Effector memory CD4-positive, alpha-beta T cell (primary cell): ENCODE results near the gene INSRR.

ENCODE experiments used
- DNase-seq, 3 donors: peaks; one replicate each; pipeline ENCODE4 v3.0.0-alpha.2; 2020
- H3K27ac ChIP-seq: 2 replicates; pipeline ENCODE4 v1.7.0; 2013; ENCODE audit warnings: mild to moderate bottlenecking, low read length, moderate library complexity; ENCODE audit not compliant: insufficient read depth, poor library complexity, severe bottlenecking
- H3K27me3 ChIP-seq: replicated peaks from 2 replicates; pipeline ENCODE4 v1.7.0; 2013; ENCODE audit warnings: mild to moderate bottlenecking, low read length; ENCODE audit not compliant: insufficient read depth, control insufficient read depth, poor library complexity, severe bottlenecking
- H3K36me3 ChIP-seq: 2 replicates; pipeline ENCODE4 v1.7.0; 2013; ENCODE audit warnings: mild to moderate bottlenecking, low read length, moderate library complexity; ENCODE audit not compliant: control insufficient read depth, insufficient read depth
- H3K4me1 ChIP-seq: 2 replicates; pipeline ENCODE4 v1.7.0; 2013; ENCODE audit warnings: low read length, mild to moderate bottlenecking; ENCODE audit not compliant: control insufficient read depth, insufficient read depth, poor library complexity, severe bottlenecking
- H3K4me3 ChIP-seq: 2 replicates; pipeline ENCODE4 v1.7.0; 2013; ENCODE audit warnings: low read length, low read depth, mild to moderate bottlenecking; ENCODE audit not compliant: insufficient read depth, poor library complexity, severe bottlenecking
- H3K9me3 ChIP-seq: 2 replicates; pipeline ENCODE4 v1.7.0; 2013; ENCODE audit warnings: mild to moderate bottlenecking, low read length, moderate library complexity; ENCODE audit not compliant: control insufficient read depth

INSRR gene

DNA sequence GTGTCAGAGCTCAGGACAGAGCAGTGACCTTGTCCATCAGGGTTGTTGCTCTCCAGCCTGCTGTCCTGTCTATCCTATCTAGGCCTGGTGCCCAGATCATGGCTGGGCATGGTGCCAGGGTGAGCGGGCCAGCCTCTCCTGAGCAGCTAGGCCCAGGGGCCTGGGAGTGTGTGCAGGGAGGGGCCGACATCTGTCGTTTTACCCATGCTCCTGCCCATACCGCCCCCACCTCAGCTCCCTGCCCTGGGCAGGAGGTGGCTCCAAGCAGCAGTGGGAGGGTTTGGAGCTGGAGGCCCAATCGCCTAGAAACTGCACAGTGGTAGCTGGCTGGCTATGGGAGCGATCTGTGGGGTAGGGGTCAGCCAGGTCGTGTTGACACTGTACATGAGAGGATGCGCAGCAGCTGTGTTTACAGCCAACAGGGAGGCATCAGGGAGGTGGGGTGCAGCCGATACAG lies 6.5 kb downstream of the INSRR start:
- no peaks in the 10 kb centered on the region for H3K9me3 ChIP-seq
- DNase-seq: no peak
- H3K4me3 ChIP-seq: no peak overlapping the region
- no peak overlapping the region for H3K27ac ChIP-seq
- no peaks in the 10 kb centered on the region for H3K36me3 ChIP-seq
- H3K27me3 ChIP-seq: no peaks in the 10 kb centered on the region
- peaks cover 14% of the 10 kb centered on the region for H3K4me1 ChIP-seq

DNA sequence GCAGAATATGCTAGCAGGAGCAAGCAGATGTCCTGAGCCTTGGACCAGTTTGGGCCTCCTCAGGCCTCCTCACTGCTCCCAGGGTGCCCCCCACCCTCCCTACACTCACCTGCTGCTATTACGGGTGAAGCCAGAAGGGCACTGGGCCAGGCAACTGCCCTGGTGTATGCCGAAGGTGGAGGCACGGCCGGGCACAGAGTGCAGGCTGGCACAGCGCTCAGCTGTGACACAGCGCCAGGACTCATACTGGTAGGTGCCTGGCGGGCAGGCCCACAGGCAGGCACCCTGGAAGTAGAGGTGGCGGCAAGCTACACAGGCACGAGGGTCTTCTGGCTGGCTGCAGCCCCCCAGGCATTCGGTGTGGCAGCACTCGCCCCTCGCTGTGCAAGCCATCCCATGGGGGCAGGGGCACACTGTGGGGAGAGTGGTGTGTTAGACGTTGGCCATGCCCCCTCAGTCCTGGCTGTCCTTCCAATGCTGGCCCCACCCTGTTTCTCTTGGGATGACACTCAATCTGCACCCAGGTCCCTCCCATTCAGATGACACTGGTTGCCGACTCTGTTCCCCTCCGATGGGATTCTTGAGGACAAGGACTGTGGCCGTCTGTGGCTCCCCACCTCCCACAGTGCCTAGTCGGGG lies 7.0 kb downstream of the INSRR start:
- no peaks in the 10 kb centered on the region for H3K36me3 ChIP-seq
- no peak overlapping the region for H3K27ac ChIP-seq
- H3K4me3 ChIP-seq: no peak overlapping the region
- no peaks in the 10 kb centered on the region for H3K9me3 ChIP-seq
- H3K4me1 ChIP-seq: peaks cover 14% of the 10 kb centered on the region
- no peak for DNase-seq
- no peaks in the 10 kb centered on the region for H3K27me3 ChIP-seq

DNA sequence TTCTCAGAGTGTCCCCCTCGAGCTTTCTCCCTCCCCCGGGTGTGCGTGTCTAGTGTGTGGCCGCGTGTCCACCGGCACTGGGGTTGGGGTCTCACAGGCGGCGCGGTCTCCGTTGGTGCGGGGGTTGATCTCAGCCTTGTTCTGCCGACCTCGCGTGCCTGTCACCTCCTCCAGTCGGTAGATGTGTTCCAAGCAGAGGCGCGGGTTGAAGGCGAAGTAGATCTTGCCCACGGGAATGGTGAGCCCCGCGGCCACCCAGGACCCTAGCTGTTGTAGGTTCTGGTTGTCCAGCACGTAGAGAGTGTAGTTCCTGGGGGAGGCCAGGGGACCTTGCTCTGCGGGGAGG lies 9.8 kb downstream of the INSRR start:
- Histone ChIP-seq H3K36me3 (no peaks in the 10 kb centered on the region), H3K4me1 (peaks cover 23% of the 10 kb centered on the region), H3K4me3 (no peak overlapping the region), H3K9me3 (no peaks in the 10 kb centered on the region), H3K27ac (no peak overlapping the region), H3K27me3 (peaks cover 3% of the 10 kb centered on the region)
- no peak for DNase-seq

DNA sequence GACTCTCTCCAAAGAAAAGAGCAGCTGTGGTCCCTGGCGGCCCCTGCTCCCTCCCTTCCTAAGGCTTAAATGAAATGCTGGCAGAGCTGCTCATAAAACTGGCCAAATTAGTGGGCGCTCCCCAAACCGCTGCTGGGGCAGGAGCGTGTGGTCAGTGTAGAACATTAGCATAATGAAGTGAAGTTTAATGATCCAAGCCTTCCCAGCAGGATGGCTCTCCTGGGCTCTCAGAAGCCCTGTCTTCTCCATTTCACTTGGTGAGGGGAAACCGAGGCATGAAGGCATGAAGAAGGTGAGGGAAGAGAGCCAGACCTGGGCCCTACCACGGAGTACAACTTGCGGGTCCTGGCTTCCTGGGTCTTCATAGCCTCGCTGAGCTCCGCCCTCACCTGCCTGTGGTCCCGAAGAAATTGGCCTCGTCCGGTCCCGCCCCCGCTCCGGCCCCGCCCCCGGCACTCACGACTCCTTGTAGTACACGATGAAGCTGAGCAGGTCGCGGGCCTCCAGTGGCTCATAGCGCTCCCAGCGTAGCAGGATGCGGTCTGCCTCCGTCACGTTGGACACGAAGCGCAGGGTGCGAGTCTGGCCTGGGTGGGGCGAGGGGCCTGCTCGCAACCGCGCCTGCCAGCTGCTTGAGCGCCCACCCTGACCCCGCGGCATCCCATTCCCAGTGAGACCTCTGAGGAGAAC lies 10.3 kb downstream of the INSRR start:
- Histone ChIP-seq H3K36me3 (no peaks in the 10 kb centered on the region), H3K27me3 (peaks cover 8% of the 10 kb centered on the region), H3K27ac (no peak overlapping the region), H3K4me1 (peaks cover 23% of the 10 kb centered on the region), H3K9me3 (no peaks in the 10 kb centered on the region), H3K4me3 (no peak overlapping the region)
- DNase-seq: peak; percentile 52 to 63 (median 53)

DNA sequence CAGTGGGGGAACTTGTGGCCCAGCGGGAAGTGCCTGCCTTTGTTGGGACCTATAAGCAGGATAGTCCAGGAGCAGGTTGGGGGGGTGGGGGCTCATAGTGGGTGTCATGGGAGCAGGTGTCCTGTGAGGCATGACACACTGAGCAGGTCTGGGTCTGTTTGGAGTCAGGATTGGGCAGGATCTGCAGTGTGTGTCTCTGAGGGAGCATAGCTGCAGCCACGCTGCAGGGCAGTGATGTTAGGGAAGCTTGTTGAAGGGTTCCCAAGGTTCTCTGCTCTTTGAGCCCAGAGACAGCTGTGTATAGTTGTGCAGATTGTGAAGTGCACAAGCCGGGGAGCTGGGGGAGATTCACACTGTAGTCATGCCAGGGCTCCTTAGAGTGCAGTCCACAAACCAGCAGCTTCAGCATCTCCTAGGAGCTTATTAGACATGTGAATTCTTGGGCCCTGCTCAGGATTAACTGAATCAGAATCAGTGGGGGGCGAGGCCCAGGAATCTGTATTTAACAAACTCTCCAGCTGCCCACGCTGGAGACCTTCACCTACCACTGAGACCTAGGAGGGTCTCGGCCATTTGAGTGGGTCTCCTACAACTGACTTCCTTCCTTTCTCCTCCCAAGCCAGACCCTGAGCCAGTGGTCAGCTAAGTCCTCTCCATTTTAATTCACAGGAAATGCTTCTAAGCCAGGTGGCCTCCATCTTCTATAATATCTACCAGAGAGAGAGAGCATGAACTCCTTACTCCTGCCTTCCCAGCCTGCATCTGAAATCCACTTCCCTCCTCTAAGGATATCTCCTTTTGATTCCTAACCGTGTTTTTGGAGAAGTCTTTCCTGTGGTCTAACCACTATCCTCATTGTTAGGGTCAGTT lies 11.1 kb downstream of the INSRR start:
- Histone ChIP-seq H3K9me3 (no peaks in the 10 kb centered on the region), H3K36me3 (no peaks in the 10 kb centered on the region), H3K4me3 (no peak overlapping the region), H3K27ac (no peak overlapping the region), H3K27me3 (peaks cover 12% of the 10 kb centered on the region), H3K4me1 (peaks cover 23% of the 10 kb centered on the region)
- no peak for DNase-seq

DNA sequence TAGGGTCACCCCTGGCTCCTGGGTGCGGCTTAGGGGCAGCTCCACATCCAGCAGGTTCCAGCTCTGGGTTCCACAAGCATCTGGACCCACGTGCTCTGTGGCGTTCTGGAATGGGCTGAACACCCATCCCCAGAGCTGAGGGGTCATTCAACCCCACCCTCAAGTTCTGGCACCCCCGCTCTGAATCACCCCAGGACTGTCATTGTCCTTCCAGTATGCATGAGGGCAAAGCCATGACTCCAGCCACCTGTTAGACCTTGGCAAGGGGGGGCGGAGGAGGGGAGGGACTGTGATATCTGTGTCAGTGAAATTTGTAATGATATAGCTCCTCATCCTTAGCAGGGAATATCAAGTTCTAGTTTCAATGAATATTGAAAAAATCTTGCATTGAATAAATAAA lies 12.3 kb downstream of the INSRR start:
- Histone ChIP-seq H3K4me1 (peaks cover 23% of the 10 kb centered on the region), H3K9me3 (no peaks in the 10 kb centered on the region), H3K27me3 (peaks cover 12% of the 10 kb centered on the region), H3K4me3 (no peak overlapping the region), H3K36me3 (no peaks in the 10 kb centered on the region), H3K27ac (no peak overlapping the region)
- DNase-seq: no peak

DNA sequence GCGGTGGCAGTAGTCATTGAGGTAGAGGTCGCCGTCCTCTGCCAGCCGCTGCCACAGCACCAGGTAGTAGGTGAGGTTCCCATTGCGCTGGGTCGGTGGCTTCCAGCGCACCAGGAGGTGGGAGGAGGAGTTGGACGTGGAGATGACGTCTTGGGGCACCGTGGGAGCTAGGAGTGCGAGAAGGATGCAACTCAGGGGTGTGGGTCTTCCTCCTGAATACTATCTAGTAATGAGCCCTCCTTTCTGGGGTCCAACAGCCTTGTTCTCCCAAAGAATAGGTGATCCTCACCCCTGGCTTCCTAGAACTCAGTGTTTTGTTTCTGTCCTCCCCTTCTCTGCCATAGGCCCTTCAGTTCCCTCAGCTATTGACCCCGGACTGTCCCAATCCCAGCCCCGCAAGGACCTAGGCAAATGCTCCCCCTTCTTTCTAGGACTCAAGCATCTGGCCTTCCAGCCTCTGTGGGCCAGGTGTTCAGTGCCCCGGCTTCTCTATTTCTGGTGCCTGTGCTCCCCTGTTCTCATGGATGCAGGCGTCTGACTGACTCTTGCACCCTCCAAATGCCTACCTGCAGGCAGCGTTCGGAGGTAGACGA lies 12.9 kb downstream of the INSRR start:
- H3K27me3 ChIP-seq: peaks cover 12% of the 10 kb centered on the region
- H3K4me1 ChIP-seq: peaks cover 23% of the 10 kb centered on the region
- H3K4me3 ChIP-seq: no peak overlapping the region
- H3K27ac ChIP-seq: no peak overlapping the region
- no peak for DNase-seq
- no peaks in the 10 kb centered on the region for H3K36me3 ChIP-seq
- no peaks in the 10 kb centered on the region for H3K9me3 ChIP-seq

DNA sequence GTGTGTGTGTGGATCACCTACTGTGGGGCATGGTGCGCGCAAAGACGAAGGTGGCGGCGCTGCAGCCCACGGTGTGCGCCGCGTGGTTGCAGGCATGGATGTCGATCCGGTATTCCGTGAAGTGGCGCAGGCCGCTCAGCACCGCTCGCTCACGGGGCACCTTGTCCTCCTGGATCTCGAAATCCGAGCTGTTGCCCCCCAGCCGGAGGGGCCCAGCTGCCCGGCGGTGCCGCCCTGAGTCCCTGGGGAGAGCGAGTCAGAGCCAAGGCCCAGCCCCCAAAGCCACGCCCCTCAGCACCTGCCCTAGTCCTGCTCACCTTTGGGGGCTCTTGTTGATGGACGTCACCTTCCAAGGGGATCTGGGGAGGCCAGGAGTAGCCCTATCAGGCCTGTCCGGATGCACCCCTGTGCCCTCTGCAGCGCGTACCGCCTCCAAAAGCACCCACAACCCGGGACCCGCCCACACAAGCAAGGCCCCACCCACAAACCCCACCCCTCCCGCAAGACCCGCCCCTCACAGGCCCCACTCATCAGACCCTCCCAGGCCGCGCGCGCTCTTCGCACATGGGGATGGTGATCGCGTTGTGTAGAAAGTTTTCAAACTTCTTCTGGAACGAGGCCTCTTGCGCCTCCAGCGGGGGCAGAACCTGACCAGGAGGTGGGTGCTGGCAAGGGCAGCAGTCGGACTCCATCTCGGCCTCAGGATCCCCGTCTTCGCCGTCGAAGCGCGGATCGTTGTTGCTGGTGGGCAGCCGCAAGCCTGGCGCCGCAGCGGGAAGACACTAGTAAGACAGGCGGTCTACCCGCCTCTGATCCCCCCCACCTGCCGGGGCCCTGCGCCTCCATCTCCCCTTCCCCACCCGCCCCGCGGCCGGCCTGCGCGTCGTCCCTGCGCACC lies 13.6 kb downstream of the INSRR start:
- peak in 2 of 3 donors; percentile 17 for DNase-seq
- Histone ChIP-seq H3K4me1 (peaks cover 23% of the 10 kb centered on the region), H3K9me3 (no peaks in the 10 kb centered on the region), H3K27me3 (peaks cover 12% of the 10 kb centered on the region), H3K27ac (no peak overlapping the region), H3K36me3 (no peaks in the 10 kb centered on the region), H3K4me3 (peak overlapping the region; percentile 28)

DNA sequence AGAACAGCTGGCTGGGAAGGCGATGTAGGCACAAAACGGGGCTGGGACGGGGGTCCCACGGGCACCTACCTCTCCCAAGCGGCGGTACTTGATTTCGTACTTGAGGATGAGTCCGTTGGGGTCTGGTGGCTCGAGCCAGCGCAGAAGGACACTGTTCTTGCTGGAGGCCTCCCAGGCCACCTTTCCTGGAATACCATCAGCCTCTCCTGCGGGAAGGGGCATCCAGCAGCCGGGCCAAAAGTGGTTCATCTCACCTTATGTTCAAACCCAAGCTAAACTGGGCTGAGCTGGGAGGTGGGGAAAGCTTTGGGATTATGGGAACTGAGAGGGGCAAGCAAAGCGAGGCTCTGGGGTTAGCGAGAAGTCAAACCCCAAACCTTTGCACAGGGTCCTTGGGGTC lies 14.3 kb downstream of the INSRR start:
- no peak for DNase-seq
- Histone ChIP-seq H3K4me3 (no peak overlapping the region), H3K27ac (no peak overlapping the region), H3K27me3 (peaks cover 12% of the 10 kb centered on the region), H3K9me3 (no peaks in the 10 kb centered on the region), H3K36me3 (no peaks in the 10 kb centered on the region), H3K4me1 (peaks cover 23% of the 10 kb centered on the region)
